NCI-H524 (cell line): ENCODE results near the gene RTRAF.

Source experiments
- DNase-seq, 2 experiments: peaks; one replicate each; lab custom pipeline; 2025; lab: John Stamatoyannopoulos, UW

RTRAF gene

DNA sequence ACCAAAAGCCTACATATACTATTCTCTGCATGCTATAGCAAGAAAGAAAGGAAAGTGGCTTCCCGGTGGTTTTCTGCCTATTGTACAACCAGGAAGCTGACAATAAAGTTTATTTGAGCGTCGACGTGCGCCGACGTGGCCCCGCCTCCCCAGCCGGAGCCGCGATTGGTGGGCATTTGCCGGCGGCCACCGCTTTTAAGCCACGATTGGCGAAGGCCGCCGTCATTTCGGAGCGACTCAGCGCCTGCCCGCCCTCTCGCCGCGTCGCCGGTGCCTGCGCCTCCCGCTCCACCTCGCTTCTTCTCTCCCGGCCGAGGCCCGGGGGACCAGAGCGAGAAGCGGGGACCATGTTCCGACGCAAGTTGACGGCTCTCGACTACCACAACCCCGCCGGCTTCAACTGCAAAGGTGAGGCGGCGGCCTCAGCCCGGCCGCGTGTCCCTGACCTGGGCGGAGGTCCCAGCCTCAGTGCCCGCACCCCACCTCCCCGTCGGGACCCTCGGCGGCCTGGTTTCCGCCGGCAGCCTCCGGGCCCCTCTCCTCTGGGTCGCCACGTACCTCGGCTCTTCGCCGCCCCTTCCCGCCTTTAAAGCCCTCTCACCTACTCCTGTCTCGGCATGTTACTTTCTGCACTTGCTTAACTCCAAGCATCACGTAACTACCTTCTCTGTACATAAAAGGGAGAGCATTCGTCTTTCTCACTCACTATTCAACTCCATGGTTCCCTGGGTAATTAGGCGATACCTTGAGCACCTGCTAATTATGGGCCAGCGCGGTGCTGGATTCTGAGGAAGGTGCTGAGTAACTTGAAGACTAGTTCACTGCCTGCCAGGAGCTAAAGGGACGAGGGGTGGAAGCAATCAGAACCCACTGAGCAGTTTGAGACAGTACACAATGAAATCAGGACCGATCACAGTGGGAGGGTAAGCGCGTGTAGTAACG is at the start of gene RTRAF:
Gene RTRAF (plus strand): TSS at position 254 of the 942 bp plus-strand sequence. CDS start 94 bp downstream, at position 348.
- DNase-seq = peak; percentile 91 to 95

- no peak for DNase-seq
Observed at GRCh38 chr14:51939755-51940301, 49.5 kb upstream of the RTRAF start.

GRCh38 chr14:51942971-51943370 is 46.4 kb upstream of the RTRAF start:
- DNase-seq = no peak

GRCh38 chr14:51950007-51950406 is 39.3 kb upstream of the RTRAF start:
- no peak for DNase-seq

- DNase-seq = no peak
Observed at GRCh38 chr14:51951656-51952055, 37.7 kb upstream of the RTRAF start.

- no peak for DNase-seq
Observed at GRCh38 chr14:51954031-51954430, 35.3 kb upstream of the RTRAF start.

DNA sequence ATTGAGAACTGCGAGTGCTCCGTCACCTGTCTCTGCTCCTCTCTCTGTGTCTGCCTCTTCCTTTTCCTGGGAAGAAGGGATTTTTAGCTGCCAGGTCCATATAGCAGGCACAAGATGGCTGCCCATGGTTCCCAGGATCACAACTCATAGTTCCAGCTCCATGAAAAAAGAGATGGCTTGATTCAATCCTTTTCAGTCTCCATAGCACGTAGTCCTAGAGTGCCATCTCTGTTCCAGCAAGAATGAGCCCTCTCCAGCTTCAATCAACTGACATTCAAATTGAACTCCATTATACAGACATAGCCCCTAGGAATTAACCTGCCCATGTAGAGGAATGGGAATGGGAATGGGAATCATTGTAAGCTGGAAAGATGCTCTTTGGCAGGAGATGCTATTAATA is 34.7 kb upstream of the RTRAF start:
- no peak for DNase-seq

DNA sequence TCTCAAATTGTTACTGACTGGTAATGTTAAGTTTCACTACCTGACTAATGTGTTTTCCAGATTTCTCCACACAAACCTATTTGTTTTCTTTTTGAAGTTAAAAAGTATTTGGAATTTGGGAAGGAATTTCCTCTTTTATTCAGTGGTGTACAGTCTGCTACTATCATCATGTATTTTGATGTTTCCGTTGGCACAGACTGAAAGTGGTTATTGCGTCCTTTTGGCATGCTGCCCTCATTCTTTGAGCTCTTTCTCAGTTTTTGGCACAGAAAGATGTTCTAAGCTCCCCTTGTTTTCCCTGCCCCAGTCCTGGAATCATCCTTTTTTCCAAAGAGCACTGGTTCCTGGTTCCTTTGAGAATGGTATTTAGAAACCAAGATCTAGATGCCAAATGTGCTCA is 31.4 kb upstream of the RTRAF start:
- DNase-seq = no peak

DNA sequence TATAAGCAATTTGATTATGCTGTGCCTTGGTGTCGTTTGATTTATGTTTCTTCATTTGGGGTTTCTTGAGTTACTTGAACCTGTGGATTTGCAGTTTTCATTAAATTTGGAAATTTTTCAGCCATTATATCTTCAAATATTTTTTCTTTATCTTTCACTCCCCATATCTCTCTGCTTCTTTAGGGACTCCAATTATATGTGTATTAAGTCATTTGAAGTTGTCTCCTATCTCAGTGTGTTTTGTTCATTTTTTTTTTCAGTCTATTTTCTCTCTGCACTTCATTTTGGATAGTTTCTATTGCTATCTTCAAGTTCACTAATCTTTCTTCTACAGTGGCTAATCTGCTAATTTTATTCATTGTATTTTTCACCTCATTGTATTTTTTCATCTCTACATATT is 29.4 kb upstream of the RTRAF start:
- no peak for DNase-seq

DNA sequence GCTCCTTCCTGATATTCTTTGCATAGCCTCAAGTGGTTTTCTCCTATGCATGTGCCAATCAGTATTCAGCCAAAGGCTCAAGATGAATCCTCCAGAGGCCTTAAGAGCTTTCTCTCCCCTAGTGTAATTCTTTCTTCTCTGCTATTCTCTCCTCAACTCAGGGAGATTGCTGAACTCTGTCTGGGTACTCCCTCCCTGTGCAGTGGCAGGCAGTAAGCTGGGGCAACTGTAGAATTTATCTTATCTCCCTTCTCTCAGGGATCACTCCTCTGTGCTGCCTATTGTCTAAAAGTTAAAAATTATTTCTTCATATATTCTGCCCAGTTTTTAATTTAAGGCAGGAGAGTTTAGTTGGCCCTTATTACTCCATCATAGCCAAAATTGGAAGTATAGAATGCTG is 28.5 kb upstream of the RTRAF start:
- no peak for DNase-seq

DNA sequence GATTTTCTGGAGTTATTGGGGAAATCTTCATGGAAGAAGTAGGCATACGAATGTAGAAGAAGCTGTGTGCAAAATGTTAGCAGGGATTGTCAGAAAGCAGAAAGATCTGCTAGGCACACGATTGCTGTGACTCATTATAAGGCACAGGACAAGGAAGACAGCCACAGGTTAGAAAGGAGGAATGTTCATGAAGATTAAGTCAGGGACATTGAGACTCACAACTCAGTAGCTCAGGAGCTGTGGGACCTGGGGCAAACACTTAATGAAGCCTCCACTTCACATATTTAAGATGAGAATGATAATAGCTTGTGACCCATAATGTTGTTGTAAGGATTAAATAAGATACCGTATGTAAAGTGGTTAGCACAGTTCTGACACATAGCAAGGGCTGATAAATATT is 26.6 kb upstream of the RTRAF start:
- DNase-seq = no peak

GRCh38 chr14:51963286-51963685 is 26.1 kb upstream of the RTRAF start:
- DNase-seq = no peak

GRCh38 chr14:51967521-51967920 is 21.8 kb upstream of the RTRAF start:
- DNase-seq = no peak

GRCh38 chr14:51969852-51970540 is 19.4 kb upstream of the RTRAF start:
- no peak for DNase-seq

DNA sequence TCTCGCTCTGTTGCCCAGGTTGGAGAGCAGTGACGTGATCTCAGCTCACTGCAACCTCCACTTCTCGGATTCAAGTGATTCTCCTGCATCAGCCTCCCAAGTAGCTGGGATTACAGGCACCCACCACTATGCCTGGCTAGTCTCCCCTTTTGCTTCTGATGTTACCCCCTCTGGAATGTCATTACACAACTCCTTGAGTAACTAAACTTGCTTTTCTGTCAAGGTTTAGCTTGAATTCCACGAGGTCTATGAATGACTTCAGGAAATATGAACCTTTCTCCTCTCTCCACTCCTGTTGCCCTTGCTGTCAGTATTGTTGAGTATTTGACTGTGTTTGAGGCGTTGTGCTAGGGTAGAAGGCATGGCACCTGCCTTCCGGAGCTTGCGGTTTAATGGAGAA is 16.8 kb upstream of the RTRAF start:
- DNase-seq = no peak

- no peak for DNase-seq
Observed at GRCh38 chr14:51977075-51977474, 12.3 kb upstream of the RTRAF start.

DNA sequence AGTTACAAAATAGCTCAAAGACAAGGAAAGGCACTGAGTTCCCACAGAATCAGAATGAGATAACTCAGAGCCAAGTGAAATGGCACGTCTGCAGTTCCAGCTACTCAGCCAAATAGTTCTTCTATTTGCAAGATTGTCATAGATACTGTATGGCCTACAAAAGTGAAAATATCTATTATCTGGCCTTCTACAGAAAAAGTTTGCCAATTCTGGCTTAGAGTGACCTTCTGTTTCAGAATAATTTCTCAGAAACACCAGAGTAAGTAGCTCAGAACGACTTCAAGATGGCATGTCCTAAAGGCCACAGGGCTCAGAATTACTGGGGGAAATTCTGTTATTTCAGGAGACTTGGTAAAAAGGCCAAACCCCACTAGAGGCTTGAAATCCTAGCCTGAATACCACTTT is 10.7 kb upstream of the RTRAF start:
- DNase-seq = no peak

- DNase-seq = peak; percentile 88
Observed at GRCh38 chr14:51979088-51979709, 10.1 kb upstream of the RTRAF start.

DNA sequence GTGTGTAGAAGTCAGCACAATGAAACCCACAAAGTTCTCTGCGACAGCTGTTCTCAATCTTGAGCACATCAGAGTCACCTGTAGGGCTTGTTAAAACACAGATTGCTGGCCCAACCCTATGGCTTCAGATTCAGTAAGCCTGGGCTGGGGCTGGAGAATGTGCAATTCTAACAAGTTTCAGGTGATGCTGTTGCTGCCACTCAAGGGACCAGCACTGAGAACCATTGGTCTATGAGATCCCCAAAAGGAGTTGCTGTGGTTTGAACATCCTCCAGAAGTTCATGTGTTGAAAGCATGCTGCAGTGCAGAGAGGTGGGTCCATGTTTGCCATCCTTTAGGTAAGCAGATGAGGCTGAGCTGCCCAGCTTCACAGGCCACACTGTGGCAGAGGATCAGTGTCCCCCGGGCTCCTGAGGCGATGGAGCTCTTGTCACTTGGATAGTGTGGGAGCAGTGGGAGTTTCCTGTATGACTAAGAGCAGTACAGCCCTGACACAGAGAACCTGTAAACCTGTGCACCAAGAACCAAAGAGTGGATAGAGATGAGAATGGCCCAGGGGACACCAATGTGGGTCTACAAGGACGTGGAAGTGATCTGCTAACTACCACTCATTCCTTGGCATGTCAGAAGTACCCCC is 8.0 kb upstream of the RTRAF start:
- DNase-seq = no peak

- no peak for DNase-seq
Observed at GRCh38 chr14:51988221-51988620, 1.1 kb upstream of the RTRAF start.

- no peak for DNase-seq
Observed at GRCh38 chr14:51990488-51990887, 1.1 kb downstream of the RTRAF start.
